T-helper 2 cell treated with Interferon-gamma antibody and Interleukin-4, amounts not matched to agents 5 μg/mL and 100 μg/mL, for 36 hours (primary cell): ENCODE results near the gene ZBTB32.

Experiments
- DNase-seq: peaks from one replicate; pipeline ENCODE4 v3.0.0; 2021; ENCODE audit warnings: low spot score
- H3K27ac Mint-ChIP-seq: one replicate; pipeline ENCODE4 v1.8.0; 2021; ENCODE audit warnings: mild to moderate bottlenecking, mixed read lengths
- H3K27me3 Mint-ChIP-seq: one replicate; pipeline ENCODE4 v1.8.0; 2021; ENCODE audit warnings: low read depth, mixed read lengths
- H3K36me3 Mint-ChIP-seq: one replicate; pipeline ENCODE4 v1.8.0; 2021; ENCODE audit warnings: low read depth, mixed read lengths
- H3K4me1 Mint-ChIP-seq: one replicate; pipeline ENCODE4 v1.8.0; 2021; ENCODE audit warnings: low read depth, mixed read lengths
- H3K4me3 Mint-ChIP-seq: one replicate; pipeline ENCODE4 v1.8.0; 2022; ENCODE audit warnings: mild to moderate bottlenecking, moderate library complexity, mixed read lengths
- H3K9me3 Mint-ChIP-seq: one replicate; pipeline ENCODE4 v1.8.0; 2021; ENCODE audit warnings: mixed read lengths

The ZBTB32 gene

GRCh38 chr19:35712567-35713505, 8.5 kb downstream of the ZBTB32 start:
- Mint-ChIP-seq H3K9me3 (no peaks in the 10 kb centered on the region), H3K4me1 (peaks cover 53% of the 10 kb centered on the region), H3K36me3 (peaks cover 25% of the 10 kb centered on the region), H3K4me3 (peak overlapping the region; percentile 89), H3K27ac (peak overlapping the region; percentile 98), H3K27me3 (no peaks in the 10 kb centered on the region)
- peak; percentile 85 for DNase-seq

GRCh38 chr19:35713506-35713850, 9.1 kb downstream of the ZBTB32 start:
- no peak for DNase-seq
- H3K27ac Mint-ChIP-seq = peak overlapping the region; percentile 98
- peaks cover 25% of the 10 kb centered on the region for H3K36me3 Mint-ChIP-seq
- H3K9me3 Mint-ChIP-seq = no peaks in the 10 kb centered on the region
- peaks cover 53% of the 10 kb centered on the region for H3K4me1 Mint-ChIP-seq
- H3K27me3 Mint-ChIP-seq = no peaks in the 10 kb centered on the region
- peak overlapping the region; percentile 89 for H3K4me3 Mint-ChIP-seq

- Mint-ChIP-seq H3K27me3 (no peaks in the 10 kb centered on the region), H3K36me3 (peaks cover 27% of the 10 kb centered on the region), H3K4me1 (peaks cover 55% of the 10 kb centered on the region), H3K9me3 (no peaks in the 10 kb centered on the region), H3K4me3 (peak overlapping the region; percentile 89), H3K27ac (peak overlapping the region; percentile 98)
- DNase-seq = no peak
These were observed 9.6 kb downstream of the ZBTB32 start for GRCh38 chr19:35713904-35714495.

GRCh38 chr19:35714601-35715354, 10.4 kb downstream of the ZBTB32 start:
- H3K9me3 Mint-ChIP-seq = no peaks in the 10 kb centered on the region
- no peak for DNase-seq
- H3K4me1 Mint-ChIP-seq = peaks cover 61% of the 10 kb centered on the region
- no peaks in the 10 kb centered on the region for H3K27me3 Mint-ChIP-seq
- peaks cover 33% of the 10 kb centered on the region for H3K36me3 Mint-ChIP-seq
- peak overlapping the region; percentile 98 for H3K27ac Mint-ChIP-seq
- H3K4me3 Mint-ChIP-seq = peak overlapping the region; percentile 89

- peaks cover 57% of the 10 kb centered on the region for H3K4me1 Mint-ChIP-seq
- DNase-seq = no peak
- H3K27me3 Mint-ChIP-seq = no peaks in the 10 kb centered on the region
- H3K27ac Mint-ChIP-seq = peak overlapping the region; percentile 94
- H3K36me3 Mint-ChIP-seq = peaks cover 36% of the 10 kb centered on the region
- peak overlapping the region; percentile 89 for H3K4me3 Mint-ChIP-seq
- no peaks in the 10 kb centered on the region for H3K9me3 Mint-ChIP-seq
These were observed 11.0 kb downstream of the ZBTB32 start for GRCh38 chr19:35715355-35715809.

- peak overlapping the region; percentile 94 for H3K27ac Mint-ChIP-seq
- H3K27me3 Mint-ChIP-seq = no peaks in the 10 kb centered on the region
- DNase-seq = no peak
- H3K9me3 Mint-ChIP-seq = no peaks in the 10 kb centered on the region
- peak overlapping the region; percentile 89 for H3K4me3 Mint-ChIP-seq
- H3K36me3 Mint-ChIP-seq = peaks cover 36% of the 10 kb centered on the region
- H3K4me1 Mint-ChIP-seq = peaks cover 49% of the 10 kb centered on the region
These were observed 11.8 kb downstream of the ZBTB32 start for GRCh38 chr19:35715981-35716800.

- Mint-ChIP-seq H3K36me3 (peaks cover 38% of the 10 kb centered on the region), H3K4me1 (peaks cover 44% of the 10 kb centered on the region), H3K27ac (peak overlapping the region; percentile 94), H3K9me3 (no peaks in the 10 kb centered on the region), H3K4me3 (peak overlapping the region; percentile 89), H3K27me3 (no peaks in the 10 kb centered on the region)
- peak; percentile 88 for DNase-seq
These were observed 12.7 kb downstream of the ZBTB32 start for GRCh38 chr19:35716801-35717664.

GRCh38 chr19:35717665-35718344, 13.4 kb downstream of the ZBTB32 start, which contains the start of gene KMT2B:
TSS of gene KMT2B (plus strand) at chr19:35718003. CDS start at chr19:35718019, 16 bp downstream.
- Mint-ChIP-seq H3K9me3 (no peaks in the 10 kb centered on the region), H3K4me1 (peaks cover 36% of the 10 kb centered on the region)

GRCh38 chr19:35718345-35719041, 14.1 kb downstream of the ZBTB32 start:
- Mint-ChIP-seq H3K27me3 (no peaks in the 10 kb centered on the region), H3K4me1 (peaks cover 32% of the 10 kb centered on the region), H3K36me3 (peaks cover 50% of the 10 kb centered on the region), H3K4me3 (peak overlapping the region; percentile 95), H3K27ac (peak overlapping the region; percentile 93), H3K9me3 (no peaks in the 10 kb centered on the region)
- peak; percentile 57 for DNase-seq

More at GRCh38 chr19:35717665-35718344, 13.4 kb downstream of the ZBTB32 start, which contains the start of gene KMT2B:
- H3K36me3 Mint-ChIP-seq = peaks cover 44% of the 10 kb centered on the region
- peak within 1 kb of the TSS; percentile 95 for H3K4me3 Mint-ChIP-seq
- no peaks in the 10 kb centered on the region for H3K27me3 Mint-ChIP-seq
- H3K27ac Mint-ChIP-seq = peak within 1 kb of the TSS; percentile 94
- peak; percentile 98 for DNase-seq

GRCh38 chr19:35719402-35720162, 15.2 kb downstream of the ZBTB32 start:
- H3K36me3 Mint-ChIP-seq = peaks cover 47% of the 10 kb centered on the region
- no peaks in the 10 kb centered on the region for H3K9me3 Mint-ChIP-seq
- no peaks in the 10 kb centered on the region for H3K27me3 Mint-ChIP-seq
- DNase-seq = no peak
- peaks cover 21% of the 10 kb centered on the region for H3K4me1 Mint-ChIP-seq
- H3K27ac Mint-ChIP-seq = peak overlapping the region; percentile 85
- H3K4me3 Mint-ChIP-seq = peak overlapping the region; percentile 95

- Mint-ChIP-seq H3K9me3 (no peaks in the 10 kb centered on the region), H3K4me1 (peaks cover 16% of the 10 kb centered on the region), H3K4me3 (peak overlapping the region; percentile 24), H3K27ac (no peak overlapping the region), H3K27me3 (no peaks in the 10 kb centered on the region), H3K36me3 (peaks cover 48% of the 10 kb centered on the region)
- no peak for DNase-seq
These were observed 15.8 kb downstream of the ZBTB32 start for GRCh38 chr19:35720163-35720524.
